DND-41 (cell line): ENCODE data around the gene ZNF334.

Experiments used
- EZH2 ChIP-seq: IDR thresholded peaks from 3 replicates; pipeline ENCODE4 v1.6.1; 2012; ENCODE audit warnings: borderline replicate concordance, low read depth, mild to moderate bottlenecking, moderate library complexity, low read length, inconsistent platforms; ENCODE audit not compliant: severe bottlenecking
- TF ChIP-seq, protein P1 (sequence below): IDR thresholded peaks from 2 replicates; pipeline ENCODE4 v1.5.1; 2012; ENCODE audit warnings: borderline replicate concordance, low read length, moderate library complexity, mild to moderate bottlenecking; ENCODE audit not compliant: poor library complexity, severe bottlenecking; ENCODE audit errors: extremely low read depth

GRCh38 chr20:46483879-46484278 lies 29.5 kb downstream of the ZNF334 start:
- TF ChIP-seq, protein P1, sequence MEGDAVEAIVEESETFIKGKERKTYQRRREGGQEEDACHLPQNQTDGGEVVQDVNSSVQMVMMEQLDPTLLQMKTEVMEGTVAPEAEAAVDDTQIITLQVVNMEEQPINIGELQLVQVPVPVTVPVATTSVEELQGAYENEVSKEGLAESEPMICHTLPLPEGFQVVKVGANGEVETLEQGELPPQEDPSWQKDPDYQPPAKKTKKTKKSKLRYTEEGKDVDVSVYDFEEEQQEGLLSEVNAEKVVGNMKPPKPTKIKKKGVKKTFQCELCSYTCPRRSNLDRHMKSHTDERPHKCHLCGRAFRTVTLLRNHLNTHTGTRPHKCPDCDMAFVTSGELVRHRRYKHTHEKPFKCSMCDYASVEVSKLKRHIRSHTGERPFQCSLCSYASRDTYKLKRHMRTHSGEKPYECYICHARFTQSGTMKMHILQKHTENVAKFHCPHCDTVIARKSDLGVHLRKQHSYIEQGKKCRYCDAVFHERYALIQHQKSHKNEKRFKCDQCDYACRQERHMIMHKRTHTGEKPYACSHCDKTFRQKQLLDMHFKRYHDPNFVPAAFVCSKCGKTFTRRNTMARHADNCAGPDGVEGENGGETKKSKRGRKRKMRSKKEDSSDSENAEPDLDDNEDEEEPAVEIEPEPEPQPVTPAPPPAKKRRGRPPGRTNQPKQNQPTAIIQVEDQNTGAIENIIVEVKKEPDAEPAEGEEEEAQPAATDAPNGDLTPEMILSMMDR = no peak
- no peak for TF ChIP-seq EZH2
